Measurements from ENCODE around the gene NENF. TPM values are rescaled to one million over a fixed set of nuclear protein-coding genes. Genes with fewer than 3 reads are reported as not detected.

The NENF gene
- total RNA-seq, 4 donors from 2014 or later, result 42.8 to 113 (median 75.7) TPM

DNA sequence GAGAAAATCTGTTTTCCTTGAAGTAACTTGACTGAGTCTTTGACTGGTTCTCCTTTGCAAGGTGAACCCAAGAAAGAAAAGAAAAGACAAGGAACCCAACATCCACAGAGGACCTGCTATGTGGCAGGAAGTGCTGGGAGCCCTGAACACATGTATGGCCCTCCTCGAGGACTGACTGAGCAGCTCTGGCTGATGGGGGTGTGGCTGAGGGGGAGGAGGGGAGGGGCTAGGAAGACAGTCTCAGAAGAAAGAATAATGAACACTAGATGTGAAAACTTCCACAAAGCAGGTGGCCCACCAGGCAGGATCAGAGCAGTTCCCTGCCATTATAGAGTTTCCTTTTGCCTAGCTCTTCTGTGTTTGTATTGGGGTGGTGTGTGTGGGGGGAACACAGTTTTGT is 26.1 kb downstream of the NENF start:
- TF ChIP-seq CTCF (IDR thresholded peaks at IDR 0.05), result no peak
- TF ChIP-seq POLR2A (IDR thresholded peaks at IDR 0.05), result no peak
- TF ChIP-seq POLR2AphosphoS5 (IDR thresholded peaks at IDR 0.05), result no peak
- TF ChIP-seq EP300 (IDR thresholded peaks at IDR 0.05), result no peak
- Histone ChIP-seq H3K4me3 (no peak overlapping the region), H3K4me1 (peaks cover 0 to 20% (median 9%) of the 10 kb centered on the region in 3 donors), H3K9me3 (peaks cover 0 to 9% (median 0%) of the 10 kb centered on the region in 3 donors), H3K27ac (no peak overlapping the region), H3K36me3 (no peaks in the 10 kb centered on the region), H3K27me3 (no peaks in the 10 kb centered on the region)
- ATAC-seq, result no peak
- WGBS, 2 donors (ENCODE audit: low coverage in 1 of 2), result no CpG with 5 or more reads among the region's 1 CpG

DNA sequence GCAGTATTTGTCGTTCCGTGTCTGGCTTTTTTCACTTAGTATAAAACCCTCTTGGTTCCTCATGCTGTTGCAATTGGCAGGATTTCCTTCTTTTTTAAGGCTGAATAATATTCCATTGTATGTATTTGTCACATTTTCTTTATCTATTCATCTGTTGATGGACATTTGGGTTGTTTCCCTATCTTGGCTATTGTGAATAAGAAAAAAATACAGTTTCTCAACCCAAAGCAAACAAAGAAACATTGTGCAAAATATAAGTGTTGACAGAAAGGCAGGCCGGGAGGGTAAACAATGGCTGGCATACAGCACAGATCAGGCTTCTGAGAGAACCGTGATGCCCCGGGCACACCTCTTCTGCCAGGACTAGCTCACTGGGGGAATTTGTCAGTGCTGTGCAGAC is 26.9 kb downstream of the NENF start:
- H3K36me3 ChIP-seq, result no peaks in the 10 kb centered on the region
- H3K4me1 ChIP-seq, result peaks cover 0 to 14% (median 8%) of the 10 kb centered on the region in 3 donors
- no peak overlapping the region for H3K4me3 ChIP-seq
- TF ChIP-seq POLR2A (IDR thresholded peaks at IDR 0.05) (no peak), CTCF (IDR thresholded peaks at IDR 0.05) (no peak), POLR2AphosphoS5 (IDR thresholded peaks at IDR 0.05) (no peak), EP300 (IDR thresholded peaks at IDR 0.05) (no peak)
- no peak for ATAC-seq
- no peaks in the 10 kb centered on the region for H3K27me3 ChIP-seq
- 86 to 92% methylated on average over 2 to 3 of the region's 5 CpGs for WGBS, 2 donors (ENCODE audit: low coverage in 1 of 2)
- no peak overlapping the region for H3K27ac ChIP-seq
- peaks cover 0 to 9% (median 0%) of the 10 kb centered on the region in 3 donors for H3K9me3 ChIP-seq

GRCh38 chr1:212460376-212460775 is 27.7 kb downstream of the NENF start:
- Histone ChIP-seq H3K36me3 (no peaks in the 10 kb centered on the region), H3K4me1 (peaks cover 0 to 12% (median 8%) of the 10 kb centered on the region in 3 donors), H3K27me3 (no peaks in the 10 kb centered on the region), H3K9me3 (peaks cover 0 to 9% (median 0%) of the 10 kb centered on the region in 3 donors), H3K27ac (no peak overlapping the region), H3K4me3 (no peak overlapping the region)
- no peak for ATAC-seq
- TF ChIP-seq POLR2AphosphoS5 (IDR thresholded peaks at IDR 0.05) (no peak), CTCF (IDR thresholded peaks at IDR 0.05) (no peak), POLR2A (IDR thresholded peaks at IDR 0.05) (no peak), EP300 (IDR thresholded peaks at IDR 0.05) (no peak)
- 100% methylated on average over 1 of the region's 9 CpGs; no CpG with 5 or more reads in 1 of the 2 donors for WGBS, 2 donors (ENCODE audit: low coverage in 1 of 2)

DNA sequence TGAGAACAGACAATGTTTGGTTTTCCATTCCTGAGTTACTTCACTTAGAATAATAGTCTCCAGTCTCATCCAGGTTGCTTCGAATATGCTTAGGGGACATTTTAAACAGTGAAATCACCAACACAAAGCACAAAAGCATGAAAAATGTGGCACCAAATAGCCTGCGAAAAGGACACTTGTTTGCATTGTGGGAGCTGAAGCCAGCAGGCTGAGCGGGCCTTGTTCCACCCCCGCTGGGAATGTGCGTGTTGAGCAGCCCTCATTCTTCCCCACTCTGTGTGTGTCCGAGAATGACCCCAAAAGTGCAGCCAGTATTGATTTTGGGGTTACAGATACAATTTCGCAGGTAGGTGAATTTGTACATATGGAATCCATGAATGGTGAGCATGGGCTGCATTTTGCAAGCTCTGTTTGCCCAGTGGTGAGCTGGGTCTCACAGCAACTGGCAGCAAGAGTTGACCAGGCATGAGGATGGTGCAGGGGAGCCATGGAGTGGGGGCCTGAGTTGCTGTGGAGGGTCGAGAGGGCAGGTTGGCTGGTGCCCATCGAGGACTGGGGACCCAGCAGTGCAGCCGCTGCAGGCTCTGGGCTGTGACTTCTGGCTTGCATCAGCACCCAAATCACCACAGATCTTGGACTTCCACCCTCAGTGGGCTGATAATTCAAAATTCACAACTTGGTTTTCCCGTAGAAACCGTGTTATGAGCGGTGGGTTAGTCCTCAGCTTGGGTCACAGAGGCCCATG is 29.4 kb downstream of the NENF start:
- no peak for TF ChIP-seq EP300 (IDR thresholded peaks at IDR 0.05)
- no peak for TF ChIP-seq POLR2A (IDR thresholded peaks at IDR 0.05)
- TF ChIP-seq CTCF (IDR thresholded peaks at IDR 0.05), result no peak
- TF ChIP-seq POLR2AphosphoS5 (IDR thresholded peaks at IDR 0.05), result no peak
- Histone ChIP-seq H3K36me3 (no peaks in the 10 kb centered on the region), H3K27ac (no peak overlapping the region), H3K9me3 (peaks cover 0 to 9% (median 0%) of the 10 kb centered on the region in 3 donors), H3K4me3 (no peak overlapping the region), H3K4me1 (peaks cover 0 to 4% (median 0%) of the 10 kb centered on the region in 3 donors), H3K27me3 (no peaks in the 10 kb centered on the region)
- no peak for ATAC-seq
- WGBS, 2 donors (ENCODE audit: low coverage in 1 of 2), result 67 to 92% methylated on average over 2 to 3 of the region's 13 CpGs
